Right lobe of liver (tissue), 6 donors: ENCODE measurements around the gene CTIF. TPM values are rescaled to one million over a fixed set of nuclear protein-coding genes. Genes with fewer than 3 reads are reported as not detected.

ENCODE experiments used
- ATAC-seq, 4 donors: fragments of 200-7000 bp; cut with Tn5 transposase; one replicate each; pipeline ENCODE4 v1.9.1; 2020; ENCODE audit warnings: mild to moderate bottlenecking in 4 of 4, moderate library complexity in 4 of 4
- DNase-seq, 3 donors: peaks; one replicate each; pipeline ENCODE4 v3.0.0-alpha.2; 2020
- H3K27ac ChIP-seq, 3 donors: fragments of 200-600 bp; one replicate each; pipeline ENCODE4 v1.8.0; 2022
- H3K27me3 ChIP-seq, 2 donors: fragments of 200-600 bp; one replicate each; pipeline ENCODE4 v1.8.0; 2022
- H3K36me3 ChIP-seq, 4 donors: fragments of 200-600 bp; sonication (generic) in 1 of 4; one replicate each; pipeline versions ENCODE4 v1.5.1 to v1.8.0; 2017 to 2022; ENCODE audit warnings: control low read depth in 1 of 4
- H3K4me1 ChIP-seq, 4 donors: fragments of 200-600 bp; sonication (generic) in 1 of 4; one replicate each; pipeline versions ENCODE4 v1.5.1 to v1.8.0; 2017 to 2022; ENCODE audit warnings: control low read depth in 1 of 4
- H3K4me3 ChIP-seq, 3 donors: fragments of 200-600 bp; one replicate each; pipeline ENCODE4 v1.8.0; 2022
- H3K9me3 ChIP-seq, 4 donors: fragments of 200-600 bp; sonication (generic) in 1 of 4; one replicate each; pipeline versions ENCODE4 v1.5.1 to v1.8.0; 2017 to 2022; ENCODE audit warnings: control low read depth in 1 of 4
- POLR2A ChIP-seq: fragments of 450-650 bp; IDR thresholded peaks from one replicate; pipeline ENCODE4 v1.6.1; 2017; ENCODE audit warnings: antibody characterized with exemption, mild to moderate bottlenecking
- WGBS: methylation state at CpG from one replicate; pipeline ENCODE4 v1.1.6; 2018; ENCODE audit warnings: low coverage, low lambda C conversion rate; ENCODE audit not compliant: insufficient coverage; ENCODE audit errors: missing lambda C conversion rate; 5-methylcytosine and 5-hydroxymethylcytosine counted together
- intact Hi-C, 2 donors: fragments of 100-400 bp; cut with DNase I; formaldehyde crosslinking; loops; one replicate each; pipeline versions ENCODE4 v1.11.2 to v1.14.1; 2022
- total RNA-seq, 6 experiments: library from RNA; depleted of rRNA in 2 of 6; stranded (reverse); fragments of >200 nt in 2 of 6; fragmentation: NEBNext Ultra II Directional in 3 of 6; extraction: Animal tissue kit (Norgen Biotek cat#: 25700) in 3 of 6; gene quantifications; one replicate each; pipeline versions ENCODE4 v1.1.0 to v1.2.4, GENCODE V29; 2016 to 2023
- TF ChIP-seq, protein P1 (sequence below), 4 donors: fragments of 200-600 bp in 3 of 4; fragments of 450-650 bp in 1 of 4; IDR thresholded peaks; one replicate each; pipeline versions ENCODE4 v1.5.1 to v1.8.0; 2016 to 2022; ENCODE audit warnings: antibody characterized with exemption in 4 of 4, mild to moderate bottlenecking in 2 of 4
- donor health status: DM: no; HTN: yes; CAD: no.
- donor health status: DM: no; HTN: no; CAD: no.
- donor health status: DM: no; HTN: no; CAD: no.
- donor health status: DM: no; HTN: yes; CAD: no.
- donor health status: DM: no; HTN: yes; CAD: no.

Gene CTIF
- total RNA-seq, 6 experiments from 2014 or later: 29.0 to 60.6 (median 43.1) TPM

DNA sequence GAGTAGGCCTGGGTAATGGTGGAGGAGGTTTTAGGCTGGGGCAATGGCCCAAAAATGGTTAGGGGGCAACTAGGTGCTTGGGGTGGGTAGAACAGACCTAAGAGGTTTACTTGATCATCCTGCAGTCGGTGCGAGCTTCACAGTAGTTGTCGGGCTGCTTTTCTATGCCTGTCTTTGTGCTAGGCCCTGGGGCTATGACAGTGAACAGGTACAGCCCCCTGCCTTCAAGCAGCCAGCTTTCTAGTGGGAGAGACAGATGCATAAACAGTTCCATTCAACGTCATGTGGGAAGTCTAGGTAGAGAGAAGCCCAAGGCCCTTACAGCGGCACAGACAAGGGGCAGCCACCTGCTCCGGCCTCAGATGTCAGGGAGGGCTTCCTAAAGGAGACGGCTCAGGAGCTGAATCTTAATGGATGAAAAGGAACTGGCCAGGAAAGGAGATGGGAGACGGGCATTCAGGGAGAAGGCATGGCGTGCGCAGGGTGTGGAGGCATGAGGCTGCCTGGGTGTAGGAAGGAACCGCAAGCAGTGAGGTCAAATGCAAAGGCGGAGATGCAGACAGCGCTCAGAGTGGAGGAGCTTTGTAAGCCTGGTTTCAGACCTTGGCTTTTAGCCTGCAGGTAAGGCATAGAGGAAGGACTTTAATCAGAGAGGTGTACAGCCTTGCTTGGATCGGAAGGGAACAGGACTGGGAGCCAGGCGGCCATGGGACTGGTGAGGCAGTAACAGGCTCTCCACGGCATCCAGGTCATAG is 6.0 kb downstream of the CTIF start:
- H3K36me3 ChIP-seq: no peaks in the 10 kb centered on the region
- 86% methylated on average over 11 of the region's 16 CpGs for WGBS
- peaks cover 0 to 47% (median 16%) of the 10 kb centered on the region in 4 donors for H3K4me1 ChIP-seq
- no peak for ATAC-seq
- intact Hi-C loops: loop anchor here in 1 of 2 donors (10.0 kb wide), 1 partner anchor 120 kb away; no protein-coding TSS in a partner anchor
- no peaks in the 10 kb centered on the region for H3K9me3 ChIP-seq
- H3K4me3 ChIP-seq: no peak overlapping the region
- H3K27me3 ChIP-seq: no peaks in the 10 kb centered on the region
- no peak overlapping the region for H3K27ac ChIP-seq
- no peak for DNase-seq
- TF ChIP-seq POLR2A: no peak
- TF ChIP-seq, protein P1, sequence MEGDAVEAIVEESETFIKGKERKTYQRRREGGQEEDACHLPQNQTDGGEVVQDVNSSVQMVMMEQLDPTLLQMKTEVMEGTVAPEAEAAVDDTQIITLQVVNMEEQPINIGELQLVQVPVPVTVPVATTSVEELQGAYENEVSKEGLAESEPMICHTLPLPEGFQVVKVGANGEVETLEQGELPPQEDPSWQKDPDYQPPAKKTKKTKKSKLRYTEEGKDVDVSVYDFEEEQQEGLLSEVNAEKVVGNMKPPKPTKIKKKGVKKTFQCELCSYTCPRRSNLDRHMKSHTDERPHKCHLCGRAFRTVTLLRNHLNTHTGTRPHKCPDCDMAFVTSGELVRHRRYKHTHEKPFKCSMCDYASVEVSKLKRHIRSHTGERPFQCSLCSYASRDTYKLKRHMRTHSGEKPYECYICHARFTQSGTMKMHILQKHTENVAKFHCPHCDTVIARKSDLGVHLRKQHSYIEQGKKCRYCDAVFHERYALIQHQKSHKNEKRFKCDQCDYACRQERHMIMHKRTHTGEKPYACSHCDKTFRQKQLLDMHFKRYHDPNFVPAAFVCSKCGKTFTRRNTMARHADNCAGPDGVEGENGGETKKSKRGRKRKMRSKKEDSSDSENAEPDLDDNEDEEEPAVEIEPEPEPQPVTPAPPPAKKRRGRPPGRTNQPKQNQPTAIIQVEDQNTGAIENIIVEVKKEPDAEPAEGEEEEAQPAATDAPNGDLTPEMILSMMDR (IDR thresholded peaks at IDR 0.05): no peak

GRCh38 chr18:48545757-48546321 is 7.0 kb downstream of the CTIF start:
- intact Hi-C loops: loop anchor here in 1 of 2 donors (10.0 kb wide), 1 partner anchor 119 kb away; no protein-coding TSS in a partner anchor
- H3K27ac ChIP-seq: no peak overlapping the region
- no peak overlapping the region for H3K4me3 ChIP-seq
- peaks cover 0 to 47% (median 16%) of the 10 kb centered on the region in 4 donors for H3K4me1 ChIP-seq
- peak in 2 of 3 donors; percentile 58 to 64 for DNase-seq
- H3K9me3 ChIP-seq: no peaks in the 10 kb centered on the region
- no peaks in the 10 kb centered on the region for H3K36me3 ChIP-seq
- no peak for TF ChIP-seq POLR2A
- TF ChIP-seq, protein P1 (IDR thresholded peaks at IDR 0.05): no peak
- 40% methylated on average over 6 of the region's 12 CpGs for WGBS
- no peaks in the 10 kb centered on the region for H3K27me3 ChIP-seq
- ATAC-seq: peak; percentile 3 to 15 (median 4)

DNA sequence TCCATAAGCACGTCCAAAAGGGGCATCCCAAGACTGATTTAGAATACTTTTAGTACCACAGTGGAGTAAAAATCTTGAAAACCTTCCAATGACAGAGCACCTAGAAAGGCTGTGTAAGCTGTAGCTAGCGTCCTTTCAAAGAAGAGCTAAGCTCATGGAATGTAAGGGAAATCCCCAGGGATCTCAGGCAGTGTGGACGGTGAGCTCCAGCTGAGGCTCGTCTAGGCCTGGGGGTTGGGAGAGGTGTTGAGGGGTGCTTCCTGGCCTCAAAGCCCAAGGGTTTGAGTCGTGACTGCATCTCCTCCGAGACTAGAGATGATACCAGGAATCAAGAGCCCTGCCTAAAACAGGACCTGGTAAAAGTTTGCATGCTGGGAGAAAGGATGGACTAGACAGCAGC is 7.6 kb downstream of the CTIF start:
- no peak for DNase-seq
- peaks cover 0 to 47% (median 15%) of the 10 kb centered on the region in 4 donors for H3K4me1 ChIP-seq
- intact Hi-C loops: loop anchor here in 1 of 2 donors (10.0 kb wide), 1 partner anchor 118 kb away; no protein-coding TSS in a partner anchor

GRCh38 chr18:48547531-48547981 is 8.7 kb downstream of the CTIF start:
- ATAC-seq: no peak
- WGBS: 83% methylated on average over 4 of the region's 9 CpGs
- no peaks in the 10 kb centered on the region for H3K9me3 ChIP-seq
- peaks cover 0 to 48% (median 18%) of the 10 kb centered on the region in 4 donors for H3K4me1 ChIP-seq
- no peaks in the 10 kb centered on the region for H3K36me3 ChIP-seq
- no peak for TF ChIP-seq POLR2A
- TF ChIP-seq, protein P1 (IDR thresholded peaks at IDR 0.05): no peak
- intact Hi-C loops: loop anchor here in 1 of 2 donors (10.0 kb wide), 1 partner anchor 117 kb away; no protein-coding TSS in a partner anchor
- no peak overlapping the region for H3K4me3 ChIP-seq
- H3K27ac ChIP-seq: peak overlapping the region in 2 of 3 donors; percentile 56 to 61
- DNase-seq: peak in 1 of 3 donors; percentile 28
- no peaks in the 10 kb centered on the region for H3K27me3 ChIP-seq

More for the DNA sequence above, 7.6 kb downstream of the CTIF start:
- no peak for TF ChIP-seq POLR2A
- TF ChIP-seq, protein P1 (IDR thresholded peaks at IDR 0.05): no peak
- no peaks in the 10 kb centered on the region for H3K36me3 ChIP-seq
- no peaks in the 10 kb centered on the region for H3K9me3 ChIP-seq
- no peak overlapping the region for H3K27ac ChIP-seq
- no peak for ATAC-seq
- H3K4me3 ChIP-seq: no peak overlapping the region
- no peaks in the 10 kb centered on the region for H3K27me3 ChIP-seq
- 58% methylated on average over 6 of the region's 6 CpGs for WGBS
